Measurements from ENCODE around the gene HRK.

HRK gene

DNA sequence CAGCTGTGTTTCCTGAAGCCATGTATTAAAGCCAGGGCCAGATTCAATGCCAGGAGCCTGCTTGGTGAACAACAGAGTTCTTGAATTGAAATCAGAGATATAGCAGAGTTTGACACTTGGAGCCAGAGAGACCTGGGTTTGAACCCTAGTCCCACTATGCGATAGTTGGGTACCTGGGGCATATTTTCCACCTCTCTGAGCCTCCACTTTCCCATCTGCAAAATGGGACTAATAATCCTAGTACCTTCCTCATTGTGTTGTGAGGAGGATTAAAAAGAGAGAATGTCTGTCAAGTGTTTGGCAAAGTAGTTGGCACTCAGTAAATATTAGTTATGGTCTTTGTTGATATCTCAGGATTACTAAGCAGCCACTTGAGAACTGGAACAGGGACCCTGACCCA, 6.0 kb upstream of the HRK start:
- H4K20me1 ChIP-seq (ENCODE audit: insufficient read depth, low read length), result no peaks in the 10 kb centered on the region
- no peaks in the 10 kb centered on the region for H3K79me2 ChIP-seq (ENCODE audit: low read length)
- peaks cover 8% of the 10 kb centered on the region; the same call in 1 of the 2 replicates for H3K27me3 ChIP-seq (ENCODE audit: low read depth, low read length)
- no peak overlapping the region for H3K4me2 ChIP-seq (ENCODE audit: low read length)
- H3K9ac ChIP-seq (ENCODE audit: low read length), result no peak overlapping the region
- H2AFZ ChIP-seq (ENCODE audit: low read depth, low read length), result no peak overlapping the region
- no peak overlapping the region for H3K27ac ChIP-seq (ENCODE audit: low read length)
- no peaks in the 10 kb centered on the region for H3K4me1 ChIP-seq (ENCODE audit: low read length)
- H3K36me3 ChIP-seq (replicated peaks; ENCODE audit: low read depth, low read length), result no peaks in the 10 kb centered on the region
- TF ChIP-seq, protein P1, sequence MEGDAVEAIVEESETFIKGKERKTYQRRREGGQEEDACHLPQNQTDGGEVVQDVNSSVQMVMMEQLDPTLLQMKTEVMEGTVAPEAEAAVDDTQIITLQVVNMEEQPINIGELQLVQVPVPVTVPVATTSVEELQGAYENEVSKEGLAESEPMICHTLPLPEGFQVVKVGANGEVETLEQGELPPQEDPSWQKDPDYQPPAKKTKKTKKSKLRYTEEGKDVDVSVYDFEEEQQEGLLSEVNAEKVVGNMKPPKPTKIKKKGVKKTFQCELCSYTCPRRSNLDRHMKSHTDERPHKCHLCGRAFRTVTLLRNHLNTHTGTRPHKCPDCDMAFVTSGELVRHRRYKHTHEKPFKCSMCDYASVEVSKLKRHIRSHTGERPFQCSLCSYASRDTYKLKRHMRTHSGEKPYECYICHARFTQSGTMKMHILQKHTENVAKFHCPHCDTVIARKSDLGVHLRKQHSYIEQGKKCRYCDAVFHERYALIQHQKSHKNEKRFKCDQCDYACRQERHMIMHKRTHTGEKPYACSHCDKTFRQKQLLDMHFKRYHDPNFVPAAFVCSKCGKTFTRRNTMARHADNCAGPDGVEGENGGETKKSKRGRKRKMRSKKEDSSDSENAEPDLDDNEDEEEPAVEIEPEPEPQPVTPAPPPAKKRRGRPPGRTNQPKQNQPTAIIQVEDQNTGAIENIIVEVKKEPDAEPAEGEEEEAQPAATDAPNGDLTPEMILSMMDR (IDR thresholded peaks at IDR 0.05; ENCODE audit: low read depth, low read length), result no peak
- TF ChIP-seq EZH2phosphoT487 (IDR thresholded peaks at IDR 0.05; ENCODE audit: low read depth), result no peak
- no peaks in the 10 kb centered on the region for H3K9me3 ChIP-seq (ENCODE audit: insufficient read depth, low read length)
- no peak overlapping the region for H3K4me3 ChIP-seq (ENCODE audit: low read length)

DNA sequence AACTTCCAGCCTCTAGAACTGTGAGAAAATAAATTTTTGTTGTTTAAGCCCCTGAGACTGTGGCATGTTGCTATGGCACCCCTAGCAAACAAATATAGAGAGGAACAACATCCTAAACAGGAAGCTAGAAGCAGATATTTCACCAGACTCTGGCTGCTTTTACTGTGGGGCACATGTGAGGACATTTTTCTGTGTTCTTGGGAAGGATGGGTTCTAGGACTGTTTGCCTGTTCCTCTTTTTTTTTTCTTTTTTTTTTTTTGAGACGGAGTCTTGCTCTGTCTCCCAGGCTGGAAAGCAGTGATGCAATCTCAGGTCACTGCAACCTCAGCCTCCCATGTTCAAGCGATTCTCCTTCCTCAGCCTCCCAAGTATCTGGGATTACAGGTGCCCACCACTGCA, 4.2 kb upstream of the HRK start:
- Histone ChIP-seq H3K4me1 (ENCODE audit: low read length) (no peaks in the 10 kb centered on the region), H2AFZ (ENCODE audit: low read depth, low read length) (no peak overlapping the region), H3K36me3 (replicated peaks; ENCODE audit: low read depth, low read length) (no peaks in the 10 kb centered on the region), H3K27ac (ENCODE audit: low read length) (no peak overlapping the region), H4K20me1 (ENCODE audit: insufficient read depth, low read length) (no peaks in the 10 kb centered on the region), H3K9me3 (ENCODE audit: insufficient read depth, low read length) (no peaks in the 10 kb centered on the region), H3K27me3 (ENCODE audit: low read depth, low read length) (peaks cover 18% of the 10 kb centered on the region), H3K4me2 (ENCODE audit: low read length) (no peak overlapping the region), H3K4me3 (ENCODE audit: low read length) (no peak overlapping the region), H3K79me2 (ENCODE audit: low read length) (no peaks in the 10 kb centered on the region), H3K9ac (ENCODE audit: low read length) (no peak overlapping the region)
- TF ChIP-seq, protein P1 (IDR thresholded peaks at IDR 0.05; ENCODE audit: low read depth, low read length), result no peak
- TF ChIP-seq EZH2phosphoT487 (IDR thresholded peaks at IDR 0.05; ENCODE audit: low read depth), result no peak

DNA sequence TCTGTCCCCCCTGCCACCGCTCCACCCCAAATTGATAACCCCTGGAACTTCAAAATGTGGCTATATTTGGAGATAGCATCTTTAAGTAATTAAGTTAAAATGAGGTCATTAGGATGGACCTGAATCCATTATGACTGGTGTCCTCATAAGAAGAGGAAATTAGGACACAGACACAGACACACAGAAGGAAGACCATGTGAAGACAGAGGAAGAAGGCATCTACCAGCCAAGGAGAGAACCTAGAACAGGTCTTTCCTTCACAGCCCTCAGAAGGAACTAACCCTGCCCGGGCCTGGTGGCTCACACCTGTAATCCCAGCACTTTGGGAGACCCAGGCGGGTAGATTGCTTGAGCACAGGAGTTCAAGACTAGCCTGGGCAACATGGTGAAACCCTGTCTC, 3.6 kb upstream of the HRK start:
- Histone ChIP-seq H2AFZ (ENCODE audit: low read depth, low read length) (no peak overlapping the region), H3K9ac (ENCODE audit: low read length) (no peak overlapping the region), H3K27me3 (ENCODE audit: low read depth, low read length) (peaks cover 20% of the 10 kb centered on the region), H3K4me1 (ENCODE audit: low read length) (no peaks in the 10 kb centered on the region), H3K36me3 (replicated peaks; ENCODE audit: low read depth, low read length) (no peaks in the 10 kb centered on the region), H3K79me2 (ENCODE audit: low read length) (no peaks in the 10 kb centered on the region), H4K20me1 (ENCODE audit: insufficient read depth, low read length) (no peaks in the 10 kb centered on the region), H3K4me2 (ENCODE audit: low read length) (no peak overlapping the region), H3K4me3 (ENCODE audit: low read length) (no peak overlapping the region), H3K9me3 (ENCODE audit: insufficient read depth, low read length) (no peaks in the 10 kb centered on the region), H3K27ac (ENCODE audit: low read length) (no peak overlapping the region)
- TF ChIP-seq, protein P1 (IDR thresholded peaks at IDR 0.05; ENCODE audit: low read depth, low read length), result no peak
- no peak for TF ChIP-seq EZH2phosphoT487 (IDR thresholded peaks at IDR 0.05; ENCODE audit: low read depth)

DNA sequence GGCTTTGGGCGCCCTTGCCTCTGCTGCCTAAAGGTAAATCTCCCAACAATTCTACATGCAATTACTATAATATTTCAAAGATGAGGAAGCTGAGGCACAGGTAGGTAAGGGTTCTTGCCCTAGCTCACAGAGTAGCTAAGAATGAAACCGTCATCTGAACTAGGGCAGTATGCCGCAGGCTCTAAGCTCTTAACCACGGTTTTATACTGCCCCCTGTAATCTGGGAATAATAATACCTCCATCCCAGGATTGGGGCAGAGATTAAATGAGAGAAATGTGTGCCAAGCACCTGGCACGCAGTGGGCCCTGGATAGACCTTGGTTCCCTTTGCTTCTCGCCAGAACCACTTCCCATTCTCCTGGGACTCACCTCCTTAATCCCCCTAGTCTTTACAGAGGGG, 1.5 kb upstream of the HRK start:
- Histone ChIP-seq H3K4me3 (ENCODE audit: low read length) (no peak overlapping the region), H3K27me3 (ENCODE audit: low read depth, low read length) (peaks cover 20% of the 10 kb centered on the region), H3K27ac (ENCODE audit: low read length) (no peak overlapping the region), H3K9ac (ENCODE audit: low read length) (no peak overlapping the region), H2AFZ (ENCODE audit: low read depth, low read length) (no peak overlapping the region), H4K20me1 (ENCODE audit: insufficient read depth, low read length) (no peaks in the 10 kb centered on the region), H3K9me3 (ENCODE audit: insufficient read depth, low read length) (no peaks in the 10 kb centered on the region), H3K4me2 (ENCODE audit: low read length) (no peak overlapping the region), H3K36me3 (replicated peaks; ENCODE audit: low read depth, low read length) (no peaks in the 10 kb centered on the region), H3K4me1 (ENCODE audit: low read length) (no peaks in the 10 kb centered on the region), H3K79me2 (ENCODE audit: low read length) (no peaks in the 10 kb centered on the region)
- no peak for TF ChIP-seq EZH2phosphoT487 (IDR thresholded peaks at IDR 0.05; ENCODE audit: low read depth)
- TF ChIP-seq, protein P1 (IDR thresholded peaks at IDR 0.05; ENCODE audit: low read depth, low read length), result peak; percentile 24; the same call in 1 of the 2 replicates
